Esophagus mucosa (tissue), 1 donor: ENCODE data around the gene MAP7D1. TPM values are rescaled to one million over a fixed set of nuclear protein-coding genes. Genes with fewer than 3 reads are reported as not detected.

ENCODE experiments used
- ATAC-seq: fragments of 200-7000 bp; cut with Tn5 transposase; one replicate; pipeline ENCODE4 v1.9.1; 2020
- total RNA-seq: library from RNA; stranded (reverse); gene quantifications from one replicate; pipeline ENCODE4 v1.2.4, GENCODE V29; 2023
- donor health status: DM: yes; HTN: yes; CAD: no.

MAP7D1 gene
- 93.1 TPM for total RNA-seq

DNA sequence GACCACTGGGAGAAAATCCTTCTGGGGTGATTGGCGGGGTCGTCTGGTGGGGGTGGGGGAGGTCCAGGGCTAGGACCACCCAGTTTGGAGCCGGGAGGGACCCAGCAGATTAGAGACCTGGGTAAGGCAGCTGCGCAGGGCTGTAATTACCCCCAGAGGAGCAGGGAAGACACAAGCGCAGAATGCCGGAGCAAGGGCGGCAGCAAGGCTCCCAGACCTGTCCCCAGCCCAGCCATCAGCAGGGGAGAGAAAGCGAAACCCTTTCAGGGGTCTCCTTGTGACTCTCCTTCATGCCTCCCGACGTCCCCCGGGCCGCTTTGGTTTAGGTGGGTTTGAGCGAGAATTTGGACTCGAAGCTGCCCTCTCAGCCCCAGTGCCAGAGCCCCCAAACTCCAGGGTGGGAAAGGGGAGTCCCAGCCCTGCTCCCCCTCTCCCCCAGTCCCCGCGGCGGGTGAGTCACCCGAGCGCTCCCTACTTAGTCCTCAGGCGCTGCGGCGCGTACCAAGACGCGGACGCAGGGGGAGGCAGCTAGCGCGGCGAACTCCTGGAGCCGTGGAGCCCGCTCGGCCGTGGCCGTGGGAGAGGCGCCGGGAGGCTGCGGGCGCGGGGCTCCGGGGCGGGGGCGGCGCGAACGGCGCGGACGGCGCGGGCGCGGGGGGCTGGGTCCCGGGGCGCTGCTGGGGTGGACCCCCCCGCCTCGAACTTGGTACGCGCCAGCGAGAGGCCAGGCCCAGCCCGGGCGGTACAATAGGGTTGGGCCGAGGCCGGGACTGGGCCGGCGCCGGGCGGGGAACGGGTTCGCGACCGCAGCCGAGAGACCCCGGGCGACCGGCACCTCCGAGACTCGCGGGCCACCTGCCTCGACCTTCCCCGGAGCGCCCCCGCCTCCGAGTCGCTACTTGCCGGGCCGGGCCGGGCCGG lies at the start of gene MAP7D1:
TSS of gene MAP7D1 (plus strand) at position 753 of the 921 bp plus-strand sequence. CDS start 258 bp downstream, outside the sequence.
- ATAC-seq = peak; percentile 73

DNA sequence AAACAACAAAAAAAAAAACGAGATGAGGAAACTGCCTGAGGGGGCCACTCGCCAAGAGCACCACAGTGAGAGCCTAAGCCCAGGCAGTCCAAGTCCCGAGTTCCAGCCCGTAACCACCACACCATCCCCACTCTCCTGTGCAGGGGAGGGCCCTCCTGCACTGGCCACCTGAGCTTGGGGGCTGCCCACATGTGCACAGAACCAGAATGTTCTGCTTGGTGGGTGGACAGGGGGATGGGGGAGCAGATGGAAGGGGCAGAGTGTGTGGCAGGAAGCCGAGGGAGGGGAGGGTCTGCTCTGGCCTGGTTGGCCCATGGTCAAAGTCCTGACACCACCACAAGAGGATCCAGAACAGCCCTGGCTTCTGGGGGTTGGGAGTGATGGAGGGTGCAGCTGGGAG lies 49.7 kb upstream of the MAP7D1 start:
- no peak for ATAC-seq

DNA sequence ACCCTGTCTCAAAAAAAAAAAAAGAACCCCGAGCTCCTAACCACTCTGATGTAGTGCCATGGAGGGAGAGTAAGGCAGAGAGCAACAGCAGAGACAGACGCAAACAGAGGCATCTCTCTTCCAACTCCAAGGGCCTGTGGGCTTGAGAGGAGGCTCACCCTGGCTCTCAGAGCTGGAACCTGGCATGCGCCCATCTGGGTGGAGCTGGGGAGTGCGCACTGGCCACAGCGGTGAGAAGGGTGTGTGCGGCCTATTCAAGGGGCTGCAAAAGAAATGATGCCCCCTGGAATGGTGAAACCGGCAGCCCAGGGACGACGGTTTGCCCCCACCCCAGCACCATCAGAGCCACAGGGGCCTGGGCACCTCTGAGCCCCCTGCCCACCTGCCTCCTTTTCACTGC lies 48.6 kb upstream of the MAP7D1 start:
- peak; percentile 16 for ATAC-seq

DNA sequence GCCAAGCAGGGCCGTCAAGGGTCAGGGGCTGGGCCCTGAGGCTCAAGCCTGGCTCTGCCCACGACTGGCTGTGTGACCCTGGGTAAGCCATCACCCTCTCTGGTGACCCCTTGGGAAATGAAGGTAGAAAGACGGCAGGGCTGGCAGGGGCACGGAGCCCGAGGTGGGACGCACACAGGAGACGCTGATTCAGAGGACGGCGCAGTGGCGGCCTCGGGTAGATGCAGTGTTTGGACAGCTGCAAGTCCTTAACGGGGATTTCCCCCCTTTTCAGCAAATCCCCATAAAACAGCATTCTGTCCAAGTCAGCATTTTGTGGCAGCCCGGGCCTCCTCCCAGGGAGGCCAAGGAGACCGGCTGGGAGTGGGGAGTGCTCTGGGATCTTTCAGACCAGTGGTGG lies 47.6 kb upstream of the MAP7D1 start:
- no peak for ATAC-seq

DNA sequence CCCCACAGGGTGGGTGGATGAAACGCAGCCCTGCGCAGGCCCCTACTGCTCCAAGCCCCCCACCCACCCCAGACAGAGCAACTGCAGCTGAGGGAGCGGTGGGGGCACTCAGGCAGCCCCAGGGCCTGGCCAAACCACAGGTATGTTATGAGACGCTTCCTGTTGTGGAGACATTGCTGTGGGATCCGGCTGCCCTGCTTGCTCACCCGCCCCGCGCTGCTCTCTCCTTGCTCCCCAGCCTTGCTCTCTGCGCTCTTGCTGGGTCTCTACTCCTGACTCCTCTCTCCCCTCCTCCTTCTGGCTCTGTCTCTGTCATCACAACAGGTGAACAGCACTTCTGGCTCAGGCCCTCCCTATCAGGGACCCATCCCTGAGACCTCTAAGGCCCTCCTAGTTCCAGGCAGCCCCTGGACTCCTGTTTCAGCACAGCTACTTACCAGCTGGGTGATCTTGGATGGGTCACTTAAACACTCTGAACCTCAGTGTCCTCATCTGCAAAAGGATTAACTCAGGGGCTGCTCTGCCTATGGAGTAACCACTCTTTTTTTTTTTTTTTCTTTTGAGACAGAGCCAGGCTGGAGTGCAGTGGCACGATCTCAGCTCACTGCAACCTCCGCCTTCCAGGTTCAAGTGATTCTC lies 46.8 kb upstream of the MAP7D1 start:
- ATAC-seq = peak; percentile 37

DNA sequence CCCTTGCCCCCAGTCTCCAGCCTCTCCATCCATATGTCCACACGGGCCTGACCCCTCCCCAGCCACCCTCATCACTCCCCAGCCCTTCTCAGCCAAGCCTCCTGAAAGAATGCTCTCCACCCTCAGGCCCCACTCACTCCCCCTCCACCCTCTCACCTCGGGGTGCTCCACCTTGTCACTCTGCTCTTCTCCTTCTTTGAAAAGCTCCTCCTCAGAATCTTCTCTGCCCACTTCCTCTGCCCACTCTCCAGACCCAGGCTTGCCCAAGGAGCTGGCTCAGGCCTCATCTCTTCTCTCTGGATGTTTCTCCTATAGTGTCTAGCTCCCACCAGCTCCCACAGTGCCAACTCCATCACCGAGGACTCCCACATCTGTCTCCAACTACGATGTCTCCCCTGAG lies 44.8 kb upstream of the MAP7D1 start:
- no peak for ATAC-seq

DNA sequence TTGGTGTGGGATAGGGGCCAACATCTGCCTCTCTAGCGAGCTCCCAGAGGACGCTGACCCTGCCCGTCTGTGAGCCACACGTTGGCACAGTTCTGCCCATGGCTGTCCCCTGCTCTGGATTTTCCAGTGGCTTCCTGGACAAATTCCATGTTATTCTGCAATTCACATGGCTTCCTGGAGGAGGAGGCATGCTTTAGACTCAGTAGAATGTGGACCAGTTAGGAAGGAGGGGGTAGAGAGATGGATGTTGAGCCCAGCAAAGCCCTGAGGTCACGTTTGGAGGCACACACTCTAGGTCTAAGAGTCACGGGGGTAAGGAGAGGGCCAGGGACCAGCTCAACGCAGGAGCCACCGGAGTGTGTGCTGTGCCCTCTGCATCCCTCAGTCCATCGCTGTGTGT lies 43.1 kb upstream of the MAP7D1 start:
- ATAC-seq = no peak

DNA sequence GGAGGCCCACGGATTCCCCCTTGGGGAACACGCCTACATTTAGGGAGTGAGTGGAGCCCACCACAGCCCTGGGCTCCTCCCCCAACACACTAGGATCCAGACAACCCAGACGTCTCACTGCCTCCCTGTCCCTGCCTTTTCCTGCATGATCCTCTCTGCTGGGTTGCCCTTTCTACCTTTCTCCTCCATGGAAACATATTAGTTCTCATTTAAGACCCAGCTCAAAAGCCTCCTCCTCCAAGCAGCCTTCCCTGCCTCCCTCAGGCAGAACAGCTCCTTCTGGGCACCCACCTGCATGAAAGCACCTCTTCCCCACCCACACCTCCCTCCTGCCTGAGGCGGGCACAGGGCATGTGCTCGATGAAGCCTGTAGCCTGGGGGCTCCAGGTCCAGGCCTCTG lies 41.6 kb upstream of the MAP7D1 start:
- no peak for ATAC-seq

DNA sequence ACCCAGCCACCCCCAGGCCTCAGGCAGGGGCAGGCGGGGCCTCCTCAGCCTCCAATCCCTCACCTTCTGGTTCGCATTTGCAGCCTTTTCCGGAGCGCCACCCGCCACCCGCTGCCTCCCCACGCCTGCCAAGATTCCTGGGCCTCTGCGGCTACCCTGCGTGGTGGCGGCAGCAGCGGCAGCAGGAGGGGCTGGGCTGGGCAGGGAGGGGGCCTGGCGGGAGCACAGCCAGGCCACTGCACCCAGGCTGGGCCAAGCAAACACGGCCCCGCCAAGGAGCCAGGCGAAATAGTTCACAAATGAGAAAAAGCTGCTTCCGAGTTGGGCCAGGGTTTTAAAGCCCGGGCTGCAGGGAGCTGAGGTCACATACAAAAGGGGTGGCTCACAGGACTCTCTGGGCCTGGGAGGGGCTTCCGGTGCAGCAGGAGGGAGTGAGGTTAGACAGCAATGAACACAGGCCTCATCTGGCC lies 40.7 kb upstream of the MAP7D1 start:
- ATAC-seq = no peak

DNA sequence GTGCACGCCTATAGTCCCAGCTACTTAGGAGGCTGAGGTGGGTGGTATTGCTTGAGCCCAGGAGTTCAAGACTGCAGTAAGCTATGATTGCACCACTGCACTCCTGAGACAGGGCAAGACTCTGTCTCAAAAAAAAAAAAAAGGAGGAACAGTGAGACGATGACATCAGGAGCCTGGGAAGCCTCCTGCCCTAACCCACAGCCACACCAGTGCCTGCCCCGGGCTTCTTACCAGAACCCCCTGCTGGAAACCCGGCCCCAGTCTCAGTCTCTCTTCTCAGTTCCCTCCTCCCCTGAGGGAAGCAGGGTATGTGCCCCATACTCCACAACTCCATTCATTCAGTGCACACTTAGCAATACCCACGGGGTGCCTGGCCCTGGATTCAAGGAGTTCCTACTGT lies 40.0 kb upstream of the MAP7D1 start:
- ATAC-seq = no peak

DNA sequence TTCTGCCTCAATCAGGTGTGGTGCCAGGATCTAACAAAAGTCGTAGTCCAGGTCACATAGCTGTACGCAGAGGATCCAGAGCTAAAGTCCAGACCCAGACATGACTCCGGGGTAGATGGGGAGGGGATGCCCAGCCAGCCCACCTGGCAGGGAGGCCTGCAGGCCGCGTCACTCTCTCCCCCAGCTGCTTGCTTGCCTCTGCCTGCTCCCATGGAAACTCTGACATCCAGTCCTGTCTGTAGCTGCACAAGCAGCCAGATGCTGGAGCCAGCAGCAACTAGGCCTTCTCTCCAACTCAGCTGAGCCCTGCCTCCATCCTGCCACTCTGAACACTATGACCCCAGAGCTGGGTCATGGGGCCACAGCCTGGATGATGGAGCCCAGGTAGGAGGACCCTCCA lies 39.1 kb upstream of the MAP7D1 start:
- no peak for ATAC-seq

DNA sequence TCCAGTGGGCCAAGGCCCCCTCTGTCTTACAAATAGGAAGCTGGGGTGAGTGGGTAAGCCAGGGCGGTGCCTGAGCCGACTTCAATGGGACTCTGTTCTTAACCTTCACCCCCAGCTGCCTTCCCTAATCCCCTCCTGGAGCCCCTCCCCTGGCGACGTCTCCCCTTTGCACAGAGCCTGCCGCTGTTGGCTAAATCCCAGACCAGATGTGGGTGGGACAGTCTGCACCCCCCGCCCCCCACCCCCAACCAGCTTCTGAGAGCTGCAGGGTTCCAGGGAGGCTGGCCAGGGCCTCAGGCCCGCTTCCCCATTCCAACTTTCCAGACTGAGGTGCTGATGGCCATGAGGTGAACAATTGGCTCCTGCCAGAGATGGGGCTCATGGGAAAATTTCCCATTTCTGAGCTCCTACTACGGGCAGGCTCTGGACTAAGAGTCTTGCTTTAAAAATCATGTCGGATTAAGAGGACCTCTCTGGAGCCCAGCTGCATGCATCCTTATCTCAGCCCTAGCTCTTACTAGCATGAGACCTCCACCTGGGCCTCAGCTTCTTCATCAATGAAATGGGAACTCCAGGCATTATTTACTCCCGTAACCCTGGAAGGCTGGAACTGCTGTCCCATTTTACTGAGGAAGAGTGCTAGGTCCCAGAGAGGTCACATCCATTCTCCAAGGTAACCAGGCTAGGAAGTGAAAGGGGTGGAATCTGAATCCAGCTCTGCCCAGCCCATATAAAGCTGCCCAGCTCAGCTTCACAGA lies 37.3 kb upstream of the MAP7D1 start:
- no peak for ATAC-seq

DNA sequence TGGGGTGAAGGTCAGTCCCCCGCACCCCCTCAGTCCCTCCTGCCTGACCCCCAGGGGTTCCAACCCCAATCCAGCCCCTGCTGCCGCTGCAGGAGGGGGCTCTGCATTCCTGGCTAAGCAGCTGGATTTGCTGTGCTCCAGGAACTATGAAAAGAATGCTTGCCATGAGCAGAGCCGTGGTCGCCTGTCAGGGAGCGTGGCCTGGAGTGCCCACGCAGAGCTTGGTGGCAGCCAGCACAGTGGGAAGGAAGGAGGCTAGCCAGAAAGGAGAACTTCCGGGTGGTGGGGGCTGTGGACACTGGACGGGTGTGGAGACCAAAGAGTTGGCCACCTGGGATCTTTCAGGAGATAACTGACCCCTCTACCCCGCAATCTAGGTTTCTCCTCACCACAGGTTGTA lies 36.5 kb upstream of the MAP7D1 start:
- ATAC-seq = no peak

DNA sequence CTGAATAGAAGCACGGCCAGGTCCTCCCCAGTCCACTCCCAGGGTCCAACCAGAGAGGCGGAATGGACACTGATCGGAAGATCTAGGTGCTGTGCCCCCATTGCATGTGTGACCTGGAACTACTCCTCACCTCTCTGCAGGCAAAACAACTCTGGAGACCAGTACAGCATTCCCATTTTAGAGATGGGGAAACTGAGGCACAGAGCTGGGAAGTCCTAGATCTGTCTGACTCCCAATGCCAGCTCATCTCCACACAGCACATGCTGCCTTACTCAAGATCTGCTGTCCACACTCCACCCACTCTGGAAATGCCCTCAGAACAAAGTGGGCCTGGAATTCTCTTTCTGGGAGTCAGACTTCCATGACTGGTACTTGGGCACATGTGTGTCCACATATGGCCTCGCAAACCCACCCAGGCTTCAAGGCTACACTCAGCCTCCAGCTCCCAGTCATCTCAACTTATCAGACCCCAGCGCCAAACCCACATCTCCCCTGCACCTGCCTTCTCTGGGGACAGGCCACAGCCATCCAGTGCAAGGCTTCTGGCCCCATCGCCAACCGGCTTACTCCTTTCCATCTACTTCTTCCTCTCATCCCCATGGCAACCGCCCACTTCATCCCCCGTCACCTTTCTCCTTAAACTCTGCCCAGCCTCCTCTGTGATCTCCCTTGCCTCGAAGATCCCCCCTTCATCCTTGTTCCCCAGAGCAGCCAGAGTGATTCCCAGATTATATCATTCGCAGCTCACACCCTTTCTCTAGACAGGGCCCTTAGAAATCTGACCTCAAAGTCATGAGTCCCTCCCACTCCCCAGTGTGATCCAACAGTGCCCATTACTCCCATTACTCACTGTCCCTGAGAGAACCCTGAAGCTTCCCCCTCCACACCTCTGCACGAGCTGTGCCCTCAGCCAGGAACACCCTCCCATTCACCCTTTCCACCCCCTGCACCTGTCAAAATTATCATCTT lies 33.6 kb upstream of the MAP7D1 start:
- no peak for ATAC-seq

DNA sequence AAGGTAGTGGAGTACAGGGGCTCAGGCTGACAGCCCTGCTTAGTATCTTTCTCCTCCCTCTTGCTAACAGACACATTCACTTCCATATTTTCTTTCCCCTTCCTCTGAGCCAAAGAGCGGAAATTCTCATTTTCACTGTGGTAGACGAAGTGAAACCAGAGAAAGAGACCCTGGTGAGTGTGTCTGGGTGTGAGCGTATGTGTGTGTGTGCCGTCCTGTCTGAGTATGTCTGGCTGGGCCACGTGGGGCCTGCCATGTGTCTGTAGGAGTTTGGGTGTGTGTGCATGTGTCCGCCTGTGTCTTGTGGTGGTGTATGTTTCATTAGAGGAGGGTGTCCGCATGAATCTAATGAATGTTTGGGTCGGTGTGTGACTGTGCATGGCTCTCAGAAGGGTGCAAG lies 32.6 kb upstream of the MAP7D1 start:
- ATAC-seq = no peak

DNA sequence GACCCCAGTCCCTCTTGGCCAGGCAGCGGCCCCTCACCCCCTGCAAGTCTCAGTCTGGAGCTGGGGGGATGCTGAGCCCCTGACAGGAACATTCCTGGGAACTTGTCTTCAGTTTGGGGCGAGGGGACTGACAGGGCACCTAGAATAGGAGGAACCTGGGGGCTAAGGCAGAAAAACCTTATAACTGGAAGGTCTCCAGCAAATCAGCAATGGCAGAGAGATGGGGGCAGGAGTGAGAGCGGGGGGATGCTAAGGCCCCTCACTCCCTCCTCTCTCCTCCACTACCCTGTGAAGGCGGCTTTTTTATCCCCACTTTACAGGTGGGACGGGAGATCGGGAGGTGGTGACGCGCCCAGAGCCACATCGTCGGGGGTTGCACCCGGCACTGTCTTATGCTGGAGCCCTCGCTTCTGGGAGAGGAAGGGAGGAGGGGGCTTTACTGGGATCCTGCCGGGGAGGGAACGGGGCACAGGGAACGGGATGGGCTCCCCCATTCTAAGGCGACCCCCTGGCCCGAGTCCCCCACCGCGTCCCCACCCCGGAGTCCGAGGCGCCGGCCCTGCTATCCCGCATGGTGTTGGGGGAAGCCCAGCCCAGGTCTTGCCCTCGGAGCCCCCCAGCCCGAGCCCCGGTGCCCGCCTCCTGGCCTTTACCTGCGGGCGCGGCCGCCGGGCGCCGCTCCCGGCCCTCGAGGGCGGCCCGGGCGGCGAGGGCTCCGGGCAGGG lies 31.4 kb upstream of the MAP7D1 start:
- ATAC-seq = no peak

DNA sequence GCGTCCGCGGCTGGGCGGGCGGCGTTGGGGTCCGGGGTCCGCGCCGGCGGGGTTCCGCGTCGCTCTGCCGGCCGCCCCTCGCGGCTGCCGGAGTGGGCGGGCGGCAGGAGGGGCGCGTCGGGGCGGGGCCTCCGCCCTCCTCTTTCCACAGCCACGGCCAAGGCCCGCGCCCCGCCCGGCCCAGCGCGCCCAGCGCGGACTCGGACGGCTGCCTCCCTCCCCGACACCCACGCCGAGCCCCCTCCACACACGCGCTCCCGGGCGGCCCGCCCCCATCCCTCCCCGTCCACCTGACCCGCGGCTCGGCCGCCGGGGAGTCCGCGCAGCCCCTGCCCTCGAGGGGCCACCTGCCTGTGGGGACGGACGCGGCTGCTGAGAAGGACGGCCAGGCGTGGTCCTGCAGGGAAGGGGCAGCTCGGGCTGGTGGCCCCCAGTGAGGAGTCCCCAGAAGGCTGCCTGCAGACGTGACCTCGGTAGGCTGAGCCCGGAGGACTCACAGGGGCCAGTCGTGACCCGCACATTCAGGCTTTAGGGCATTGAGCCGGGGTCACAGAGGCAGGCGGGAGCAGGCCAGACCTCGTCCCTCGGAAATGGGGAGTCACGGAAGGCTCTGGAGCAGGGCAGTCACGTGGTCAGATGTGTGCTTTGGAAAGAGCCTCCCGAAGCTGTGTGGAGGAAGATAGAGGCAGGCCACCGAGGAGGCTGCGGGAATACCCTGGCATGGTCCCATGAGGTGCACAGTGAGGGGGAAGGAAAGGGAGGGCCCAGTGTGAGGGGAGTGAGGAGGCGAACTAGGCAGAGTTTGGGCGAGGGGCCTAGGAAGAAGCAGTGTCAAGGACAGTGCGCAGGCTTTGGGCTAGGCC lies 30.6 kb upstream of the MAP7D1 start, which contains the start of gene COL8A2:
TSS of gene COL8A2 (minus strand) at position 94 of the 863 bp plus-strand sequence. CDS start 24,980 bp downstream, outside the sequence.
- peak; percentile 26 for ATAC-seq

DNA sequence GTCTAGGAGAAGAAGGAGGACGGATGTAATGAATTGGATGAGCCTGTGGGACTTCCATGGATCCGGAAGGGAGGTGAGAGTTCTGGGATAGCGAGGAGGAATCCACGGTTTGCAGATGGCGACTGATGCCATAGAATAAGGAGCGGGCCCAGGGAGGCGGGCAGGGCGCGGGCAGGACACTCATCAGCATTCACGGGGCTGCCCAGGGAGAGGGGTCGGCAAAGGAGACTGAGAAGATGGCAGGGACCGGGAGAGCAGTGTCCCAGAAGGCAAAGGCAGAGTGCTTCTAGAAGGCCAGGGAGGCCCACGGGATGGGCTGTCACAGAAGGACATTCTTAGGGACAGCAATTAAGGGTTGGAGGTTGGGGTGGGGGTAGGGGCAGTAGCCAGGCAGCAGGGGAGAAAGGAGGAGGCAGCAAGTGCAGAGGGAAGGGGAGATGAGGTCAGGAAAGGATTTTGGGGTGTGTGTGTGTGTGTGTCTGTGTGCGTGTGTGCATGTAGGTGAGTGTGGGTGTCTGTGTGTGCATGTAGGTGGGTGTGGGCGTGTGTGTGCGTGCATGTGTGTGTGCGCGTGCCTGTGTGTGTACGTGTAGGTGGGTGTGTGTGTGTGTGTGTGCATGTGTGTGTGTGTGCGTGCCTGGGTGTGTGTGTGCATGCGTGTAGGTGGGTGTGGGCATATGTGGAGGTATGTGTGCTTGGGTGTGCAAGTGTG lies 29.8 kb upstream of the MAP7D1 start:
- no peak for ATAC-seq

DNA sequence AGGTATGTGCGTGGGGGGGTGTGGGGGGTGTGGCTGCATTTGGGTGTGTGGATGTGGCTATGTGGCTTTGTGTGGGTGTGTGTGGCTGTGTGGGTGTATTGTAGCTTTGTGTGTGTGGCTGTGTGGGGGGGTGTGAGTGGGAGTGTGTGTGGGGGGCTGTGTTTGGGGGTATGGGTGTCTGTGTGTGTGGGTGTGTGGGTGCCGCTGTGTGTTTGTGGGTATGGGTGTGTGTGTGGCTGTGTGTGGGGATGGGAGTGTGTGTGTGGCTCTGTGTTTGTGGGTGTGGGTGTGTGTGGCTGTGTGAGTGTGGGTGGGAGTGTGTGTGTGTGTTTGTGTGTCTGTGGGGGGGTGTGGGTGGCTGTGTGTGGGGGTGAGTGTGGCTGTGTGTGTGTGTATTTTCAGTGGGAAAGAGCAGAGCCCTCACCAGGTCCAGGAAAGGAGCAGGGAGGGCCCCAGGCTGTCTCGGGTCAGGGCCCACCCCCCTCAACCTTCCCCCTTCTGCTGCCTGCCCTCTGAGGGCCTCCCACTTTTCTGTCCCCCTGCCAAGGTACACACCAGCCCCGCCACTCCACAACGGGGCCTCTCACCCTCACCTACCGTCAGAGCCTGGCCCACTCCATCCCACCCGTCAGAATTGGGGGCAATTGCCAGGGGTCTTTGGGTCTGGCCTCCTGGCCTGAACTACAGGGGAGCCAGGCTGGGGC lies 29.0 kb upstream of the MAP7D1 start:
- no peak for ATAC-seq
